Body of pancreas (tissue), 4 donors: ENCODE results near the gene JAGN1. TPM values are rescaled to one million over a fixed set of nuclear protein-coding genes. Genes with fewer than 3 reads are reported as not detected.

Source experiments
- ATAC-seq: fragments of 150-250 bp; one replicate; pipeline ENCODE4 v1.9.1; 2016
- DNase-seq, 4 donors: peaks; one replicate each; pipeline ENCODE4 v3.0.0-alpha.2; 2019
- H3K27ac ChIP-seq, 4 donors: fragments of 200-600 bp; sonication (generic); 1 replicate in 3 of 4; 2 replicates in 1 of 4; pipeline versions ENCODE4 v1.5.1 to v1.6.1; 2016 to 2019; ENCODE audit warnings: mild to moderate bottlenecking in 1 of 4, mixed read lengths in 1 of 4, moderate library complexity in 1 of 4
- H3K27me3 ChIP-seq, 2 donors: fragments of 200-600 bp; sonication (generic); one replicate each; pipeline ENCODE4 v1.6.0; 2016; ENCODE audit warnings: mild to moderate bottlenecking in 1 of 2
- H3K36me3 ChIP-seq, 2 donors: fragments of 200-600 bp; sonication (generic); replicated peaks in 1 of 2; 2 replicates each; pipeline ENCODE4 v1.5.1; 2016; ENCODE audit warnings: low read depth in 2 of 2; ENCODE audit not compliant: insufficient read depth in 1 of 2
- H3K4me1 ChIP-seq: fragments of 200-600 bp; sonication (generic); one replicate; pipeline ENCODE4 v1.6.0; 2016
- H3K4me3 ChIP-seq, 2 donors: fragments of 200-600 bp; sonication (generic); 1 replicate in 1 of 2; 2 replicates in 1 of 2; pipeline ENCODE4 v1.5.1; 2016 to 2019
- H3K9me3 ChIP-seq, 3 donors: fragments of 200-600 bp; sonication (generic); 1 replicate in 2 of 3; 2 replicates in 1 of 3; pipeline ENCODE4 v1.5.1; 2016
- CTCF ChIP-seq, 7 experiments: fragments of 450-650 bp in 4 of 7; fragments of 200-600 bp in 3 of 7; sonication (generic) in 3 of 7; IDR thresholded peaks; one replicate each; pipeline ENCODE4 v1.5.1; 2016 to 2019; ENCODE audit warnings: antibody characterized with exemption in 7 of 7
- POLR2A ChIP-seq, 3 donors: fragments of 450-650 bp; IDR thresholded peaks; one replicate each; pipeline ENCODE4 v1.6.1; 2016; ENCODE audit warnings: antibody characterized with exemption in 3 of 3, mild to moderate bottlenecking in 2 of 3
- whole genome bisulfite sequencing, 2 donors: methylation state at CpG; one replicate each; pipeline ENCODE4 v1.1.5; 2017; 5-methylcytosine and 5-hydroxymethylcytosine counted together
- intact Hi-C: fragments of 100-400 bp; cut with DNase I; formaldehyde crosslinking; loops from one replicate; pipeline ENCODE4 v1.15.1; 2023
- total RNA-seq, 2 donors: library from RNA; depleted of rRNA; stranded (reverse); fragments of >200 nt; gene quantifications; one replicate each; pipeline ENCODE4 v1.1.0, GENCODE V29; 2016

JAGN1 gene
- total RNA-seq, 2 donors from 2014 or later = 5.6 to 19.7 TPM

- WGBS, 2 donors = 47 to 66% methylated on average over 5 of the region's 5 CpGs
- Histone ChIP-seq H3K27ac (no peak overlapping the region), H3K9me3 (no peaks in the 10 kb centered on the region), H3K4me1 (no peaks in the 10 kb centered on the region), H3K36me3 (no peaks in the 10 kb centered on the region), H3K27me3 (no peaks in the 10 kb centered on the region), H3K4me3 (no peak overlapping the region)
- intact Hi-C loops = no loop called here
- ATAC-seq (no peak), DNase-seq (no peak)
- no peak for TF ChIP-seq CTCF (IDR thresholded peaks at IDR 0.05)
Observed at GRCh38 chr3:9878700-9879099, 11.7 kb upstream of the JAGN1 start.

GRCh38 chr3:9879830-9880549, 10.4 kb upstream of the JAGN1 start, which contains the start of gene CIDEC:
TSS of gene CIDEC (minus strand) at chr3:9880253. CDS start at chr3:9878486, 1,767 bp downstream.
- no peaks in the 10 kb centered on the region for H3K36me3 ChIP-seq
- TF ChIP-seq CTCF (IDR thresholded peaks at IDR 0.05) (no peak), POLR2A (IDR thresholded peaks at IDR 0.05) (no peak)
- ATAC-seq = no peak
- no peaks in the 10 kb centered on the region for H3K27me3 ChIP-seq
- no peak for DNase-seq
- H3K4me1 ChIP-seq = no peaks in the 10 kb centered on the region
- H3K27ac ChIP-seq = no peak within 1 kb of the TSS
- H3K4me3 ChIP-seq = no peak within 1 kb of the TSS
- WGBS, 2 donors = 84 to 85% methylated on average over 7 of the region's 7 CpGs
- intact Hi-C loops = no loop called here
- H3K9me3 ChIP-seq = no peaks in the 10 kb centered on the region

- no peak for ATAC-seq
- no peak for TF ChIP-seq POLR2A (IDR thresholded peaks at IDR 0.05)
- TF ChIP-seq CTCF (IDR thresholded peaks at IDR 0.05) = no peak
- Histone ChIP-seq H3K4me3 (no peak overlapping the region), H3K4me1 (no peaks in the 10 kb centered on the region), H3K9me3 (no peaks in the 10 kb centered on the region), H3K36me3 (no peaks in the 10 kb centered on the region), H3K27ac (no peak overlapping the region), H3K27me3 (no peaks in the 10 kb centered on the region)
- DNase-seq = no peak
- intact Hi-C loops = no loop called here
- 90 to 100% methylated on average over 1 of the region's 1 CpG for WGBS, 2 donors
Observed at GRCh38 chr3:9881441-9881840, 9.0 kb upstream of the JAGN1 start.

GRCh38 chr3:9883706-9884554, 6.5 kb upstream of the JAGN1 start:
- no peak for ATAC-seq
- intact Hi-C loops = no loop called here
- no peaks in the 10 kb centered on the region for H3K27me3 ChIP-seq
- TF ChIP-seq POLR2A (IDR thresholded peaks at IDR 0.05) (no peak), CTCF (IDR thresholded peaks at IDR 0.05) (no peak)
- no peaks in the 10 kb centered on the region for H3K4me1 ChIP-seq
- H3K36me3 ChIP-seq = no peaks in the 10 kb centered on the region
- 74 to 85% methylated on average over 7 of the region's 7 CpGs for WGBS, 2 donors
- DNase-seq = no peak
- no peaks in the 10 kb centered on the region for H3K9me3 ChIP-seq
- no peak overlapping the region for H3K4me3 ChIP-seq
- H3K27ac ChIP-seq = no peak overlapping the region
